Thyroid gland (tissue), 4 donors: ENCODE results near the gene ANAPC1.
A peak's percentile ranks its signal among the peaks of the same experiment; 100 is the strongest.

Experiments used
- CTCF ChIP-seq, 6 experiments: fragments of 200-600 bp in 3 of 6; fragments of 450-650 bp in 3 of 6; sonication (generic) in 3 of 6; IDR thresholded peaks; one replicate each; pipeline ENCODE4 v1.5.1; 2016 to 2019; ENCODE audit warnings: antibody characterized with exemption in 6 of 6, mild to moderate bottlenecking in 2 of 6, inconsistent platforms in 1 of 6, moderate library complexity in 1 of 6
- POLR2A ChIP-seq, 2 donors: fragments of 450-650 bp; IDR thresholded peaks; one replicate each; pipeline ENCODE4 v1.6.1; 2017; ENCODE audit warnings: antibody characterized with exemption in 2 of 2, mild to moderate bottlenecking in 2 of 2, moderate library complexity in 1 of 2

DNA sequence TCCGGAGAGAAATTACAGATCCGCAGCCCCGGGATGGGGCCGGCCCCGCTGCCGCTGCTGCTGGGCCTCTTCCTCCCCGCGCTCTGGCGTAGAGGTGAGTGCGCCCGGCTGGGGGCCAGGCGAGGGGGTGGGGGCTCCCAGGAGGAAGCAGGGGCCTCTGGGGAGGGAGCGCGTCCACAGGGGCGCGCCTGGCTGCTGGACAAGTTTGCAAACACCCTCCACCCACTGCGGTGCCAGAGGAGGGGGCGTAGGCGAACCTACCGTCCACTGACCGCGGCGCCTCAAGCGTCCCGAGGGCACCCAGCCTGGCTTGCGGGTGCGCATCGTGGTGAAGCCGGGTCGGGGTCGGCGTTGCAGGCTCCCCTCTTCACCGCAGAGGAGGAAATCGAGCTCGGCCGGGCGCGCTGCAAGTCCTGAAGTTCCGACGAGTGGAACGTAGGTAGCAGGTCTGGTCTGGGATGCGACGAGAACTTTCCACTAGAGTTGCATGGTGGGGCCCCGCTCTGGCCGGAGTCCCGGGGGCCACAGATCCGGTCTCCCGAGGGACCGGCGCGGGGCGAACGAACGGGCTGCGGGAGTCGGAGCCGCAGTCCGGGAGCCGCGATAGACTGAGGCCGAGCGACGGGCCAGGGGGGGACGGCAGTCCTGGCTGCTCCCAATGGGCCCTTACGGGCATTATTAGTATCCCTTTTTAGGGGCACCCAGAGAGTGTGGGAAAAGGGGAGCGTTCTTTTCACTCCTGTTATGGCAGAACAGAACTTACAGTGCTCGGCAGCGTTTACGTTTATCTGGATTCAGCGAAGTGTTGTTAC, 14.9 kb upstream of the ANAPC1 start:
- TF ChIP-seq CTCF (IDR thresholded peaks at IDR 0.05) (peak in 1 of 6 experiments; percentile 9), POLR2A (IDR thresholded peaks at IDR 0.05) (no peak)
